HEK293 (cell line): ENCODE measurements around the gene RBMS3.

Experiments used
- CTCF ChIA-PET: fragments of 350-600 bp; formaldehyde crosslinking; extraction: SDS; loops from one replicate; lab custom pipeline; 2021; ENCODE audit warnings: antibody characterized with exemption; lab: Yijun Ruan, JAX
- POLR2A ChIA-PET: fragments of 300-600 bp; formaldehyde crosslinking; extraction: SDS; loops from one replicate; lab custom pipeline; 2020; ENCODE audit warnings: antibody characterized with exemption, inconsistent platforms; lab: Yijun Ruan, JAX
- H3K27ac ChIP-seq: fragments of 200-500 bp; sonication (Bioruptor generic); 2 replicates; pipeline ENCODE4 v1.5.1; 2014; ENCODE audit warnings: low read depth, low read length, control low read depth, inconsistent platforms; ENCODE audit errors: extremely low read depth
- H3K36me3 ChIP-seq, 2 experiments: fragments of 200-500 bp in 1 of 2; sonication (Bioruptor generic) in 1 of 2; 1 replicate in 1 of 2; 2 replicates in 1 of 2; pipeline ENCODE4 v1.5.1; 2014 to 2017; ENCODE audit warnings: inconsistent platforms in 2 of 2, low read length in 2 of 2; ENCODE audit not compliant: control insufficient read depth in 2 of 2, insufficient read depth in 1 of 2
- H3K4me1 ChIP-seq: fragments of 200-500 bp; sonication (Bioruptor generic); 2 replicates; pipeline ENCODE4 v1.5.1; 2014; ENCODE audit warnings: mild to moderate bottlenecking, low read length, inconsistent platforms; ENCODE audit not compliant: control insufficient read depth, insufficient read depth
- H3K4me3 ChIP-seq: 2 replicates; pipeline ENCODE4 v1.5.1; 2011; ENCODE audit warnings: low read depth, mild to moderate bottlenecking, control low read depth, low read length, moderate library complexity
- H3K9me3 ChIP-seq: fragments of 200-500 bp; sonication (Bioruptor generic); 2 replicates; pipeline ENCODE4 v1.5.1; 2014; ENCODE audit warnings: low read depth, low read length, inconsistent platforms; ENCODE audit not compliant: control insufficient read depth, insufficient read depth
- HOXA7 ChIP-seq: sonication (generic); formaldehyde crosslinking; IDR thresholded peaks from 2 replicates; pipeline ENCODE4 v1.8.1; 2022; ENCODE audit warnings: missing genetic modification reagents, borderline replicate concordance
- KLF10 ChIP-seq: fragments of 450-650 bp; IDR thresholded peaks from 2 replicates; pipeline ENCODE4 v1.5.1; 2018; ENCODE audit warnings: missing biosample characterization, mild to moderate bottlenecking, missing genetic modification characterization
- KLF7 ChIP-seq: fragments of 450-650 bp; formaldehyde crosslinking; IDR thresholded peaks from 2 replicates; pipeline ENCODE4 v1.5.1; 2016; ENCODE audit warnings: missing biosample characterization, missing genetic modification characterization, borderline replicate concordance
- RBAK ChIP-seq: fragments of 450-650 bp; formaldehyde crosslinking; IDR thresholded peaks from 2 replicates; pipeline ENCODE4 v1.5.1; 2016; ENCODE audit warnings: missing biosample characterization, missing genetic modification characterization
- TCF7L2 ChIP-seq: IDR thresholded peaks from 2 replicates; pipeline ENCODE4 v1.6.1; 2011; ENCODE audit warnings: low read depth, mild to moderate bottlenecking, inconsistent platforms, low read length, moderate library complexity, borderline replicate concordance
- ZNF121 ChIP-seq: fragments of 450-650 bp; formaldehyde crosslinking; IDR thresholded peaks from 2 replicates; pipeline ENCODE4 v1.5.1; 2016; ENCODE audit warnings: missing biosample characterization, missing genetic modification characterization
- ZNF155 ChIP-seq: fragments of 450-650 bp; formaldehyde crosslinking; IDR thresholded peaks from 2 replicates; pipeline ENCODE4 v1.5.1; 2016; ENCODE audit warnings: missing biosample characterization, missing genetic modification characterization
- ZNF19 ChIP-seq: fragments of 450-650 bp; formaldehyde crosslinking; IDR thresholded peaks from 2 replicates; pipeline ENCODE4; 2016; ENCODE audit warnings: missing biosample characterization, missing genetic modification characterization, low read depth
- ZNF223 ChIP-seq: fragments of 450-650 bp; formaldehyde crosslinking; IDR thresholded peaks from 2 replicates; pipeline ENCODE4 v1.5.1; 2016; ENCODE audit warnings: missing biosample characterization, missing genetic modification characterization
- ZNF23 ChIP-seq: fragments of 450-650 bp; formaldehyde crosslinking; IDR thresholded peaks from 2 replicates; pipeline ENCODE4 v1.5.1; 2016; ENCODE audit warnings: missing biosample characterization, missing genetic modification characterization, borderline replicate concordance
- ZNF335 ChIP-seq: fragments of 450-650 bp; formaldehyde crosslinking; conservative IDR thresholded peaks from 2 replicates; pipeline ENCODE4 v1.5.1; 2016; ENCODE audit warnings: missing biosample characterization, missing genetic modification characterization
- ZNF501 ChIP-seq: fragments of 450-650 bp; formaldehyde crosslinking; IDR thresholded peaks from 2 replicates; pipeline ENCODE4 v1.5.1; 2016; ENCODE audit warnings: missing biosample characterization, missing genetic modification characterization
- ZNF544 ChIP-seq: fragments of 450-650 bp; formaldehyde crosslinking; IDR thresholded peaks from 2 replicates; pipeline ENCODE4 v1.5.0; 2017; ENCODE audit warnings: missing biosample characterization, missing genetic modification characterization
- ZNF558 ChIP-seq: fragments of 450-650 bp; formaldehyde crosslinking; IDR thresholded peaks from 2 replicates; pipeline ENCODE4 v1.5.1; 2016; ENCODE audit warnings: missing biosample characterization, missing genetic modification characterization
- ZNF585B ChIP-seq: fragments of 450-650 bp; formaldehyde crosslinking; IDR thresholded peaks from 2 replicates; pipeline ENCODE4 v1.5.1; 2016; ENCODE audit warnings: missing biosample characterization, missing genetic modification characterization
- ZNF623 ChIP-seq: fragments of 450-650 bp; formaldehyde crosslinking; IDR thresholded peaks from 2 replicates; pipeline ENCODE4 v1.5.1; 2016; ENCODE audit warnings: missing biosample characterization, missing genetic modification characterization
- ZNF660 ChIP-seq: fragments of 450-650 bp; IDR thresholded peaks from 2 replicates; pipeline ENCODE4 v1.5.1; 2018; ENCODE audit warnings: missing biosample characterization, mild to moderate bottlenecking, missing genetic modification characterization
- ZNF664 ChIP-seq: fragments of 450-650 bp; formaldehyde crosslinking; IDR thresholded peaks from 2 replicates; pipeline ENCODE4 v1.5.1; 2016; ENCODE audit warnings: missing biosample characterization, missing genetic modification characterization
- ZNF670 ChIP-seq: fragments of 450-650 bp; formaldehyde crosslinking; IDR thresholded peaks from 2 replicates; pipeline ENCODE4 v1.5.1; 2016; ENCODE audit warnings: missing biosample characterization, missing genetic modification characterization, low read depth
- ZNF777 ChIP-seq: fragments of 450-650 bp; formaldehyde crosslinking; IDR thresholded peaks from 2 replicates; pipeline ENCODE4 v1.5.1; 2017; ENCODE audit warnings: missing biosample characterization, missing genetic modification characterization, borderline replicate concordance
- TF ChIP-seq, protein P1 (sequence below): fragments of 450-650 bp; formaldehyde crosslinking; IDR thresholded peaks from 2 replicates; pipeline ENCODE4 v1.5.1; 2016; ENCODE audit warnings: missing biosample characterization, missing genetic modification characterization, low read depth
- TF ChIP-seq, protein P2 (sequence below): fragments of 450-650 bp; formaldehyde crosslinking; IDR thresholded peaks from 2 replicates; pipeline ENCODE4 v1.5.1; 2016; ENCODE audit warnings: missing biosample characterization, missing genetic modification characterization
- TF ChIP-seq, protein P3 (sequence below): fragments of 450-650 bp; formaldehyde crosslinking; IDR thresholded peaks from 2 replicates; pipeline ENCODE4 v1.5.1; 2016; ENCODE audit warnings: missing biosample characterization, missing genetic modification characterization
- TF ChIP-seq, protein P4 (sequence below): fragments of 450-650 bp; formaldehyde crosslinking; IDR thresholded peaks from 2 replicates; pipeline ENCODE4 v1.5.1; 2016; ENCODE audit warnings: missing biosample characterization, missing genetic modification characterization

RBMS3 gene

DNA sequence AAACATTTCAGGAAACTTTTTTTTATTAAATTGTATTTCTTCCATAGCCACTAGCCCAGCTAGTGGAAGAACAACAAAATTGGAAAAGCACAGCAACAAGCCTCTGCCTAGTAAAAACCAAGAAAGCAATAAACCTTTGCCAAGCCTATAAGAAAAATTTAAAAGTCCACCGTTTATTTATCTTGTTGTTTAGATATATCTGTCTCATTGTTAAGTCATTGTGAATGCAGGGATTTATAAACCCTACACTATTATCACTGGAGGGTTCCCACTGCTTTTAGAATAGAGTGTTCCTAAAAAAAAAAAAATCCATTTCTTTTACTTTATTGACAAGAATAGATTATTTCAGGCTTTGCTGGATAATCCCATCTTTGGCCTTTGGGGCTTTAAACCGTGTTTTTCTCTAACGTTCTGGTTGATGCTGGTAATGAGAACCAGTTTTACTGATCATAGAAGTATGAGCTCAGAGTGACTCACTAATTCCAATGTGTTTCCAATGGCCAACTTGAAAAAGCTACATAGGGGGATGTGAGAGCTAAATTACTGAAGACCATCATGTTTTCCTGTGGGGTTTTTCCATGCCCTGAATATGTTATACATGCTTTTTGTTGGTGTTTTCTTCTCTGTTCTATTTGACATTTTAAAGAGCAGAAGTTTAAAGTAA is 634.1 kb downstream of the RBMS3 start:
- POLR2A ChIA-PET = no interaction called here
- H3K4me1 ChIP-seq = no peaks in the 10 kb centered on the region
- CTCF ChIA-PET = no interaction called here

DNA sequence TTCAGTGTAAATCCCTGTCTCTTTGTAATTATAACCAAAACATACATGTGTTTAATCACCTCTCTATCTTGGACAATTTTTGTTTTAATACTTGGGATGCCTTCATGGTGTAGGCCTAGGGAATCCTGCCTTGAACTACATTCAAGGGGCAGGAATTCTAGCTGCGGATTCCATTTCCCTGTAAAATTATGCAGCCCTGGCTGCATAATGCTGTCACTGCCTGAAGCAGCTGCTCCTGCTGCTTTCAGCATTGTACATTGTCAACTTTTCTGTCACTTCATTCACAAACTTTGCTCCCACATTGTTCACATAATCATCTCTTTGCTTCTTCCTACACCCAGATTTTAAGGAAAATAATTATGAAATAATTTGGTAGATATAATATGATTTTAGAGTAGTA is 638.7 kb downstream of the RBMS3 start:
- POLR2A ChIA-PET = no interaction called here
- CTCF ChIA-PET = no interaction called here
- no peak overlapping the region for H3K4me3 ChIP-seq
- no peaks in the 10 kb centered on the region for H3K36me3 ChIP-seq
- no peaks in the 10 kb centered on the region for H3K9me3 ChIP-seq
- TF ChIP-seq ZNF23 (tag by site-specific recombination) (no peak), HOXA7 (no peak), ZNF777 (tag by site-specific recombination) (no peak)
- TF ChIP-seq, protein P1, sequence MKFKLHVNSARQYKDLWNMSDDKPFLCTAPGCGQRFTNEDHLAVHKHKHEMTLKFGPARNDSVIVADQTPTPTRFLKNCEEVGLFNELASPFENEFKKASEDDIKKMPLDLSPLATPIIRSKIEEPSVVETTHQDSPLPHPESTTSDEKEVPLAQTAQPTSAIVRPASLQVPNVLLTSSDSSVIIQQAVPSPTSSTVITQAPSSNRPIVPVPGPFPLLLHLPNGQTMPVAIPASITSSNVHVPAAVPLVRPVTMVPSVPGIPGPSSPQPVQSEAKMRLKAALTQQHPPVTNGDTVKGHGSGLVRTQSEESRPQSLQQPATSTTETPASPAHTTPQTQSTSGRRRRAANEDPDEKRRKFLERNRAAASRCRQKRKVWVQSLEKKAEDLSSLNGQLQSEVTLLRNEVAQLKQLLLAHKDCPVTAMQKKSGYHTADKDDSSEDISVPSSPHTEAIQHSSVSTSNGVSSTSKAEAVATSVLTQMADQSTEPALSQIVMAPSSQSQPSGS = no peak
- H3K27ac ChIP-seq = no peak overlapping the region
- no peaks in the 10 kb centered on the region for H3K4me1 ChIP-seq

More for the DNA sequence above, 634.1 kb downstream of the RBMS3 start:
- no peaks in the 10 kb centered on the region for H3K9me3 ChIP-seq
- H3K36me3 ChIP-seq = no peaks in the 10 kb centered on the region
- TF ChIP-seq ZNF558 (tag by site-specific recombination) (no peak), ZNF664 (no peak), ZNF660 (tag by site-specific recombination) (no peak)
- no peak overlapping the region for H3K27ac ChIP-seq
- H3K4me3 ChIP-seq = no peak overlapping the region

DNA sequence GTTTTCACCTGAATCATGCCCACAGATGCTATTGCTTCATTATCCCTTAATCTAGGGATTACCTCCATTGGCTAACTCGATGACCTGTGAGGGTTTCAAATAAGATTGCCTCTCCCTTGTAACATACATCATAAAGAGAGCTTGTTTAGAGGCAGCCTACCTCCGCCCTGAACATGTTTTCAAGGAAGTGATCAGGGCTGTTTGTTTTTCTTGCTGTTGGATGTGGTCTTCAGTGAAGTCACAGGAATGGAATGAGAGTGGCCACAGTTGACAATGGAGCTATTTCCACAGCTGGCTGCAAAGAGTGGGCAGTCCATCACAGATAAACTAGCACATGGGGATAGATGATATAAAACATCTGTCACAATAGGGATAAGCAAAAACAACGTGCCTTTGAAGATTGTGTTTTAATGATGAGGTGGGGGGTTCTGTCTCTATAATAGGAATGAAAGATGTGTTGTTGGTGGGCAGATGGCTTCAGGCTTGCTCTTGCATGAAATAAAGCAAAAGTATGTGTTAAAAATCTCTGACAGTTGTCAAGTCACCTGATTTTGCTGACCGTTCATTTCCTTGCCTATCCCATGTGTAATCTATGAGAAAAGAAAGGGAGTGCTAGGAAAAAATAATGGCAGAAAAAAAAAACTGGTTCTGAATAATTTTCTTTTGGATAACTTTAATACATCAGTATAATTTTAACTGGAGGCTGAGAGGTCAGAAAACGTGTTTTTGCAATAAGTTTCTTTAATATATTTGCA is 642.3 kb downstream of the RBMS3 start:
- H3K36me3 ChIP-seq = no peaks in the 10 kb centered on the region
- no peak overlapping the region for H3K27ac ChIP-seq
- no peaks in the 10 kb centered on the region for H3K4me1 ChIP-seq
- no peaks in the 10 kb centered on the region for H3K9me3 ChIP-seq
- ChIA-PET POLR2A (no interaction called here), CTCF (no interaction called here)
- no peak overlapping the region for H3K4me3 ChIP-seq
- no peak for TF ChIP-seq KLF10 (tag by site-specific recombination)
- TF ChIP-seq RBAK (tag by site-specific recombination) = no peak
- TF ChIP-seq ZNF223 = no peak
- TF ChIP-seq, protein P1 = 0 out of 2 replicates have a peak, but pooled peaks have one; percentile 4
- no peak for TF ChIP-seq ZNF585B (tag by site-specific recombination)
- no peak for TF ChIP-seq ZNF19 (tag by site-specific recombination)
- no peak for TF ChIP-seq KLF7 (tag by site-specific recombination)
- no peak for TF ChIP-seq ZNF670 (tag by site-specific recombination)
- TF ChIP-seq, protein P2, sequence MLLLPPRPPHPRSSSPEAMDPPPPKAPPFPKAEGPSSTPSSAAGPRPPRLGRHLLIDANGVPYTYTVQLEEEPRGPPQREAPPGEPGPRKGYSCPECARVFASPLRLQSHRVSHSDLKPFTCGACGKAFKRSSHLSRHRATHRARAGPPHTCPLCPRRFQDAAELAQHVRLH (tag by site-specific recombination) = no peak
- no peak for TF ChIP-seq ZNF335 (tag by site-specific recombination)
- TF ChIP-seq TCF7L2 = no peak
- TF ChIP-seq ZNF623 (tag by site-specific recombination) = no peak
- no peak for TF ChIP-seq ZNF544 (tag by site-specific recombination)
- no peak for TF ChIP-seq ZNF777 (tag by site-specific recombination)
- no peak for TF ChIP-seq ZNF501 (tag by site-specific recombination)
- TF ChIP-seq, protein P3, sequence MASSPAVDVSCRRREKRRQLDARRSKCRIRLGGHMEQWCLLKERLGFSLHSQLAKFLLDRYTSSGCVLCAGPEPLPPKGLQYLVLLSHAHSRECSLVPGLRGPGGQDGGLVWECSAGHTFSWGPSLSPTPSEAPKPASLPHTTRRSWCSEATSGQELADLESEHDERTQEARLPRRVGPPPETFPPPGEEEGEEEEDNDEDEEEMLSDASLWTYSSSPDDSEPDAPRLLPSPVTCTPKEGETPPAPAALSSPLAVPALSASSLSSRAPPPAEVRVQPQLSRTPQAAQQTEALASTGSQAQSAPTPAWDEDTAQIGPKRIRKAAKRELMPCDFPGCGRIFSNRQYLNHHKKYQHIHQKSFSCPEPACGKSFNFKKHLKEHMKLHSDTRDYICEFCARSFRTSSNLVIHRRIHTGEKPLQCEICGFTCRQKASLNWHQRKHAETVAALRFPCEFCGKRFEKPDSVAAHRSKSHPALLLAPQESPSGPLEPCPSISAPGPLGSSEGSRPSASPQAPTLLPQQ (tag by site-specific recombination) = no peak
- TF ChIP-seq, protein P4, sequence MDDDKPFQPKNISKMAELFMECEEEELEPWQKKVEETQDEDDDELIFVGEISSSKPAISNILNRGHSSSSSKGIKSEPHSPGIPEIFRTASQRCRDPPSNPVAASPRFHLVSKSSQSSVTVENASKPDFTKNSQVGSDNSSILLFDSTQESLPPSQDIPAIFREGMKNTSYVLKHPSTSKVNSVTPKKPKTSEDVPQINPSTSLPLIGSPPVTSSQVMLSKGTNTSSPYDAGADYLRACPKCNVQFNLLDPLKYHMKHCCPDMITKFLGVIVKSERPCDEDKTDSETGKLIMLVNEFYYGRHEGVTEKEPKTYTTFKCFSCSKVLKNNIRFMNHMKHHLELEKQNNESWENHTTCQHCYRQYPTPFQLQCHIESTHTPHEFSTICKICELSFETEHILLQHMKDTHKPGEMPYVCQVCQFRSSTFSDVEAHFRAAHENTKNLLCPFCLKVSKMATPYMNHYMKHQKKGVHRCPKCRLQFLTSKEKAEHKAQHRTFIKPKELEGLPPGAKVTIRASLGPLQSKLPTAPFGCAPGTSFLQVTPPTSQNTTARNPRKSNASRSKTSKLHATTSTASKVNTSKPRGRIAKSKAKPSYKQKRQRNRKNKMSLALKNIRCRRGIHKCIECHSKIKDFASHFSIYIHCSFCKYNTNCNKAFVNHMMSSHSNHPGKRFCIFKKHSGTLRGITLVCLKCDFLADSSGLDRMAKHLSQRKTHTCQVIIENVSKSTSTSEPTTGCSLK (tag by site-specific recombination) = no peak
- no peak for TF ChIP-seq ZNF121
- TF ChIP-seq ZNF155 (tag by site-specific recombination) = no peak
